ENCODE measurements around the gene HMGCLL1.

HMGCLL1 gene

DNA sequence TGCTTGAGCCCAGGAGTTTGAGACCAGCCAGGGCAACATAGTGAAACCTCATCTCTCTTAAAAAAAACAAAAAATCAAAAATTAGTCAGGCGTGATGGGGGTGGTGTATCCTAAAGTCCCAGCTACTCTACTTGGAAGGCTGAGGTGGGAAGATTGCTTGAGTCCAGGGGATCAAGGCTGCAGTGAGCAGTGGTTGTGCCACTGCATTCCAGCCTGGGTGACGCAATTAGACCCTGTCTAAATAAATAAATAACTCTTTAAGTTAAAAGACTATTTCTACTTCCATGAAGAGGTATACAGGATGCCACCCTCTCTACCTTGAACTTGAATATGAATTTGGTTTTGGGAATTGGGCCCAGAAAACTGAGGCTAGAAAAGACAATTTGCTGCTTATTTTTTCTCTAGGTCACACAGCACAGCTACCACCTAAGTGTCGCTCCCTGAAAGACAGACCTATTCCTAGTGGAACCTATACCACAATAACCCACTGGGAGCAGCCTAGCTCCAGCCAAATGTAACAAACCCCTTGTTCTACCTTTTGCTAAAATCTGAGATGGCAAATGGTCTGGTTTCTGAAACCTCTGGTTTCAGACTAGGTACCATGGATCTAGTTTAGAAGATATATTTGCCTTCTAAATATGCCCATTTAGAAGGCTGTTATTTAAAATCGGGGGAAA, 35.2 kb downstream of the HMGCLL1 start:
- TF ChIP-seq, protein P1, sequence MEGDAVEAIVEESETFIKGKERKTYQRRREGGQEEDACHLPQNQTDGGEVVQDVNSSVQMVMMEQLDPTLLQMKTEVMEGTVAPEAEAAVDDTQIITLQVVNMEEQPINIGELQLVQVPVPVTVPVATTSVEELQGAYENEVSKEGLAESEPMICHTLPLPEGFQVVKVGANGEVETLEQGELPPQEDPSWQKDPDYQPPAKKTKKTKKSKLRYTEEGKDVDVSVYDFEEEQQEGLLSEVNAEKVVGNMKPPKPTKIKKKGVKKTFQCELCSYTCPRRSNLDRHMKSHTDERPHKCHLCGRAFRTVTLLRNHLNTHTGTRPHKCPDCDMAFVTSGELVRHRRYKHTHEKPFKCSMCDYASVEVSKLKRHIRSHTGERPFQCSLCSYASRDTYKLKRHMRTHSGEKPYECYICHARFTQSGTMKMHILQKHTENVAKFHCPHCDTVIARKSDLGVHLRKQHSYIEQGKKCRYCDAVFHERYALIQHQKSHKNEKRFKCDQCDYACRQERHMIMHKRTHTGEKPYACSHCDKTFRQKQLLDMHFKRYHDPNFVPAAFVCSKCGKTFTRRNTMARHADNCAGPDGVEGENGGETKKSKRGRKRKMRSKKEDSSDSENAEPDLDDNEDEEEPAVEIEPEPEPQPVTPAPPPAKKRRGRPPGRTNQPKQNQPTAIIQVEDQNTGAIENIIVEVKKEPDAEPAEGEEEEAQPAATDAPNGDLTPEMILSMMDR (IDR thresholded peaks at IDR 0.05; ENCODE audit: extremely low read depth, insufficient read depth, missing control alignments): no peak
- in situ Hi-C loops (cut with MboI; ENCODE audit: low pct_unique_long_range_greater_than_20kb, low sequenced_read_pairs, unreplicated experiment): no loop called here
- no peak for DNase-seq (ENCODE audit: low spot score)

DNA sequence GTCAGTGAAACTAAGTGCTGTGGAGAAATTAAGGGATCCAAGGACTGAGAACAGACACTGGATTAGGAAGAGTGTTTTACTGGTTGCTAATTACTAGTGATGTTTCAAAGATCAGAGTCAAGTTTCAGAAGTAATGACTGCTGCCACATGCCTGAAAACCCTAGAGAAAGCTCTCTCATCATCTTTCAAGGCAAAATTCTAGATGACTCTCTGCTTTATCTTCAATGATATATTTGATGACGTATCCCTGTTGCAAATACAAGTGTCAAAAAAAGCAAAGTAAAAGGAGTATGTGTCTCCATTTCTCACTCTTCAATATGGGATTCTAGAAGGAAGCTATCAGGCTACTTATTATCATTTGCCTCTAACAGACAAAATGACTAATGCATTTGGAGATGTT, 38.0 kb downstream of the HMGCLL1 start:
- TF ChIP-seq, protein P1 (IDR thresholded peaks at IDR 0.05; ENCODE audit: extremely low read depth, insufficient read depth, missing control alignments): no peak
- DNase-seq (ENCODE audit: low spot score): no peak
- in situ Hi-C loops (cut with MboI; ENCODE audit: low pct_unique_long_range_greater_than_20kb, low sequenced_read_pairs, unreplicated experiment): no loop called here

DNA sequence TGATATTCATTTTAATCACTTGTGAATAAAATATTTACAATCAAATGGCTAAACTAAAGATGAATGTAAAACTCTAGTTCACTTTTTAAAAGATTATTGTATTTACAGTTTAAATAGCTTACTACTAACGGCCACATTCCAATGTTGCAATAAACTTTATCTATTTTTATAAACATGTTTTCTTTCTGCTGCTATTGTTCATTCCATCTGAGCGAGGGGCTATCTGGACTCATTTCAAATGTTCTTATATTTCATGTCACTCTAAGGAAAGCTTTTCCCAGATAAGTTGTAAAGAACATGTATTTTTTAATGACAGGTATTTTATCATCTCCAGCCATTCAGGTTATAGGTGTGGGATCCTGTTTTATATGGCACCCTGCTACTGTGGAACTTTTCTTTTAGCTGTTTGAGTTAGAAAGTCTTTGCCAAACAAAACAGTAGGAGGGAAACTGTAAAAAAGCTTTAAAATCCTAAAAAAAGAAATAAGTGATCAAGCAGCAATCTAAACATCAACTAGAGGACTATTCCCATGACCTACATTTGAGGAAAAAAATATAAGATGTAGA, 42.5 kb downstream of the HMGCLL1 start:
- TF ChIP-seq, protein P1 (IDR thresholded peaks at IDR 0.05; ENCODE audit: extremely low read depth, insufficient read depth, missing control alignments): no peak
- DNase-seq (ENCODE audit: low spot score): no peak
- in situ Hi-C loops (cut with MboI; ENCODE audit: low pct_unique_long_range_greater_than_20kb, low sequenced_read_pairs, unreplicated experiment): no loop called here

DNA sequence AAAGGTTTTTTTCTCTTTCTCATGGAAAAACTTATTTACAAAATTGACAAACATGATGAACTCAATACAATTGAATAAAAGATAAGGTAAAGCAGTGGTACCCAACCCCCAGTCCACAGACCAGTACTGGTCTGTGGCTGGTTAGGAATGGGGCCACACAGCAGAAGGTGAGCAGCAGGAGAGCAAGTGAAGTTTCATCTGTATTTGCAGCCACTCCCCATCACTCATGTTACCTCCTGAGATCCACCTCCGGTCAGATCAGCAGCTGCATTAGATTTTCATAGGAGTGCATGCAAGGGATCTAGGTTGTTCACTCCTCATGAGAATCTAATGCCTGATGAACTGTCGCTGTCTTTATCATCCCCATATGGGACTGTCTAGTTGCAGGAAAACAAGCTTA, 47.5 kb downstream of the HMGCLL1 start:
- TF ChIP-seq, protein P1 (IDR thresholded peaks at IDR 0.05; ENCODE audit: extremely low read depth, insufficient read depth, missing control alignments): no peak
- in situ Hi-C loops (cut with MboI; ENCODE audit: low pct_unique_long_range_greater_than_20kb, low sequenced_read_pairs, unreplicated experiment): no loop called here
- DNase-seq (ENCODE audit: low spot score): no peak

DNA sequence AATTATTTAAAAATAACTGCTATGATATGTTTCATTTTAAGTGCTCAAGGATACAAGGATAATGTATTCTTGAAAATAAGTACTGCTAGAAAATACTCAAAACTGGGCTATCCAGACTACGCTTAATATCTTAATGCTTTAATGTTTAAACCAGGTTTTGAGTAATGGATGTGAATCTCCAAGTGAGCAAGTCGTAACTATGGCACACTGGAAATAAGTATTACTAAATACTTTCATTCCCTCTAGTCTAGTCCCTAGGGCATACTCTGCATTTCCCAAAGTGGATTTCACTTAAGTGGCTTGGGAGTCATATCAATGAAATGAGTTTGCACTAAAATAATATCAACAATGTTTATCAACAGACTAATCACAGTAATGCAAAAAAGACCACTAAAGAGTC, 48.1 kb downstream of the HMGCLL1 start:
- in situ Hi-C loops (cut with MboI; ENCODE audit: low pct_unique_long_range_greater_than_20kb, low sequenced_read_pairs, unreplicated experiment): no loop called here
- no peak for DNase-seq (ENCODE audit: low spot score)
- TF ChIP-seq, protein P1 (IDR thresholded peaks at IDR 0.05; ENCODE audit: extremely low read depth, insufficient read depth, missing control alignments): no peak

DNA sequence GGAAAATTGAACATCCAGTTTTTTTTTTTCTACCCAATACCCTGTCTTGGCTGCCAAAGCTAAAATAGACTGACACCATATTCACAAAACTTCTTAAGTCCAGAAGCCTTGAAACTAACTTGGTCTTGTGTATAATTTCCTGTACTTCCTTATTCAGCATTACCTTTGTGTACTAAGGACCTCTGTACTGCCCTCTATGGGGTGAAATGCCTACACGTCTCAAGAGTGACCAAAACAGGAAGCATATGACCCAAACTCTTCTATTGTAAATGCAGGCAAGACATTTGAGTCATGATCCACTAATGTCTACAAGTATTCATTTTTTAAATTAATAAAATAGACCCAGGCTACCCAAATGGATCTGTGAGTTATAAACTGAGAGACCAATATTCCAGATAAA, 50.4 kb downstream of the HMGCLL1 start:
- DNase-seq (ENCODE audit: low spot score): peak; percentile 19
- in situ Hi-C loops (cut with MboI; ENCODE audit: low pct_unique_long_range_greater_than_20kb, low sequenced_read_pairs, unreplicated experiment): no loop called here
- TF ChIP-seq, protein P1 (IDR thresholded peaks at IDR 0.05; ENCODE audit: extremely low read depth, insufficient read depth, missing control alignments): peak; percentile 43
